HL-60 (cell line): ENCODE results near the gene RBM6.

Source experiments
- DNase-seq, 2 experiments: peaks; one replicate each; pipeline ENCODE4 v3.0.0-alpha.2; 2010 to 2020; ENCODE audit warnings: low read depth in 1 of 2, low spot score in 1 of 2
- H3K27ac ChIP-seq: fragments of 250-450 bp; sonication (Bioruptor Pico); replicated peaks from 2 replicates; pipeline ENCODE4 v1.5.1; 2020; ENCODE audit warnings: mild to moderate bottlenecking, moderate library complexity
- H3K27me3 ChIP-seq: fragments of 250-450 bp; sonication (Bioruptor Pico); 2 replicates; pipeline ENCODE4 v1.5.1; 2021; ENCODE audit warnings: mild to moderate bottlenecking, moderate library complexity; ENCODE audit not compliant: insufficient read depth, poor library complexity, severe bottlenecking
- H3K4me3 ChIP-seq: replicated peaks from 2 replicates; pipeline ENCODE4 v1.5.1; 2011; ENCODE audit warnings: mild to moderate bottlenecking, control low read depth, low read length; ENCODE audit not compliant: insufficient read depth
- GABPA ChIP-seq: IDR thresholded peaks from 2 replicates; pipeline ENCODE4 v1.6.1; 2012; ENCODE audit warnings: low read depth
- POLR2AphosphoS5 ChIP-seq: IDR thresholded peaks from 2 replicates; pipeline ENCODE4 v1.6.1; 2012; ENCODE audit warnings: low read depth
- SPI1 ChIP-seq: IDR thresholded peaks from 2 replicates; pipeline ENCODE4 v1.6.1; 2012; ENCODE audit warnings: low read depth, mild to moderate bottlenecking, borderline replicate concordance
- TF ChIP-seq, protein P1 (sequence below): IDR thresholded peaks from one replicate; pipeline ENCODE4 v1.5.1; 2011; ENCODE audit warnings: low read length, control low read depth, inconsistent platforms; ENCODE audit not compliant: insufficient read depth
- TF ChIP-seq, protein P2 (sequence below): IDR thresholded peaks from 2 replicates; pipeline ENCODE4 v1.6.1; 2012; ENCODE audit warnings: low read depth; ENCODE audit not compliant: insufficient replicate concordance

RBM6 gene

DNA sequence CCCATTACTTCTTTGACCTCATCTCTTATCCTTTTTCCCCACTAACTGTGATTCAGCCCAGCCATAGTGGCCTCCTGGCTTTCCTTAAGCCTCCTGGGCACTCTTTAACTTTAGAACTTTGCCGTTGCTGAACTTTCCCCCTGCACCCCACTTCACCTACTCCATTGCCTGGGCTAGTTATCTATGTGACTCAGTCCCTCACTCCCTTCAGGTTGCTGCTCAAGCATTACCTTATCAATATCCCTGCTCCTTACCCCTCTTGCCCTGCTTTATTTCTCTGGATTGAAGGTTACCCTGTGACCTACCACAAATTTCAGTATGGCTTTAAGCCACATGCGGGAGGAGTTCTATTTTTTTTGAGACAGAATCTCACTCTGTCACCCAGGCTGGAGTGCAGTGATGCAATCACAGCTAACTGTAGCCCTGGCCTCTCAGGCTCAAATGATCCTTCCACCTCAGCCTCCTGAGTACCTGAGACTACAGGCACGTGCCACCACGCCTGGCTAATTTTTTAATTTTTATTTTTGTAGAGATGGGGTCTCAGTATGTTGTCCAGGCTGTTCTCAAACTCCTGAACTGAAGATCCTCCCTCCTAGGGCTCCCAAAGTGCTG, 13.7 kb upstream of the RBM6 start:
- no peak for DNase-seq
- Histone ChIP-seq H3K27me3 (no peaks in the 10 kb centered on the region), H3K4me3 (no peak overlapping the region), H3K27ac (no peak overlapping the region)
- no peak for TF ChIP-seq SPI1
- TF ChIP-seq, protein P1, sequence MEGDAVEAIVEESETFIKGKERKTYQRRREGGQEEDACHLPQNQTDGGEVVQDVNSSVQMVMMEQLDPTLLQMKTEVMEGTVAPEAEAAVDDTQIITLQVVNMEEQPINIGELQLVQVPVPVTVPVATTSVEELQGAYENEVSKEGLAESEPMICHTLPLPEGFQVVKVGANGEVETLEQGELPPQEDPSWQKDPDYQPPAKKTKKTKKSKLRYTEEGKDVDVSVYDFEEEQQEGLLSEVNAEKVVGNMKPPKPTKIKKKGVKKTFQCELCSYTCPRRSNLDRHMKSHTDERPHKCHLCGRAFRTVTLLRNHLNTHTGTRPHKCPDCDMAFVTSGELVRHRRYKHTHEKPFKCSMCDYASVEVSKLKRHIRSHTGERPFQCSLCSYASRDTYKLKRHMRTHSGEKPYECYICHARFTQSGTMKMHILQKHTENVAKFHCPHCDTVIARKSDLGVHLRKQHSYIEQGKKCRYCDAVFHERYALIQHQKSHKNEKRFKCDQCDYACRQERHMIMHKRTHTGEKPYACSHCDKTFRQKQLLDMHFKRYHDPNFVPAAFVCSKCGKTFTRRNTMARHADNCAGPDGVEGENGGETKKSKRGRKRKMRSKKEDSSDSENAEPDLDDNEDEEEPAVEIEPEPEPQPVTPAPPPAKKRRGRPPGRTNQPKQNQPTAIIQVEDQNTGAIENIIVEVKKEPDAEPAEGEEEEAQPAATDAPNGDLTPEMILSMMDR, result no peak
- no peak for TF ChIP-seq POLR2AphosphoS5
- TF ChIP-seq, protein P2, sequence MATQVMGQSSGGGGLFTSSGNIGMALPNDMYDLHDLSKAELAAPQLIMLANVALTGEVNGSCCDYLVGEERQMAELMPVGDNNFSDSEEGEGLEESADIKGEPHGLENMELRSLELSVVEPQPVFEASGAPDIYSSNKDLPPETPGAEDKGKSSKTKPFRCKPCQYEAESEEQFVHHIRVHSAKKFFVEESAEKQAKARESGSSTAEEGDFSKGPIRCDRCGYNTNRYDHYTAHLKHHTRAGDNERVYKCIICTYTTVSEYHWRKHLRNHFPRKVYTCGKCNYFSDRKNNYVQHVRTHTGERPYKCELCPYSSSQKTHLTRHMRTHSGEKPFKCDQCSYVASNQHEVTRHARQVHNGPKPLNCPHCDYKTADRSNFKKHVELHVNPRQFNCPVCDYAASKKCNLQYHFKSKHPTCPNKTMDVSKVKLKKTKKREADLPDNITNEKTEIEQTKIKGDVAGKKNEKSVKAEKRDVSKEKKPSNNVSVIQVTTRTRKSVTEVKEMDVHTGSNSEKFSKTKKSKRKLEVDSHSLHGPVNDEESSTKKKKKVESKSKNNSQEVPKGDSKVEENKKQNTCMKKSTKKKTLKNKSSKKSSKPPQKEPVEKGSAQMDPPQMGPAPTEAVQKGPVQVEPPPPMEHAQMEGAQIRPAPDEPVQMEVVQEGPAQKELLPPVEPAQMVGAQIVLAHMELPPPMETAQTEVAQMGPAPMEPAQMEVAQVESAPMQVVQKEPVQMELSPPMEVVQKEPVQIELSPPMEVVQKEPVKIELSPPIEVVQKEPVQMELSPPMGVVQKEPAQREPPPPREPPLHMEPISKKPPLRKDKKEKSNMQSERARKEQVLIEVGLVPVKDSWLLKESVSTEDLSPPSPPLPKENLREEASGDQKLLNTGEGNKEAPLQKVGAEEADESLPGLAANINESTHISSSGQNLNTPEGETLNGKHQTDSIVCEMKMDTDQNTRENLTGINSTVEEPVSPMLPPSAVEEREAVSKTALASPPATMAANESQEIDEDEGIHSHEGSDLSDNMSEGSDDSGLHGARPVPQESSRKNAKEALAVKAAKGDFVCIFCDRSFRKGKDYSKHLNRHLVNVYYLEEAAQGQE, result no peak
- TF ChIP-seq GABPA, result no peak

DNA sequence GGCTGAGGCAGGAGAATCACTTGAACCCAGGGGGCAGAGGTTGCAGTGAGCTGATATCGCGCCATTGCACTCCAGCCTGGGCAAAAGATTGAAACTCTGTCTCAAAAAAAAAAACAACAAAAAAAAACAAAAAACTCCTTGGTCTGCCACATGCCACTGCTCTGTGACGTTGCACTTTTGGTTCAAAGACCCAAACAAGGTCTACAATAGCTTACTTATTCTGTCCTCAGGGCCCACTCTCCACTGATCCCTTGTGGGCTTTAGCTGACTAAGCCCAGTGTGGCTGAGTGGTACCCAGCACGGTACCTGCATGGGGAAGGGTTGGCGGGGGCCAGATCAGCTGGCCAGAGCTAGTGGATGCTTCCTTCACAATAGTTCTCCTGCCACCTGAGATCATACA, 12.2 kb upstream of the RBM6 start:
- no peak overlapping the region for H3K4me3 ChIP-seq
- no peak overlapping the region for H3K27ac ChIP-seq
- no peaks in the 10 kb centered on the region for H3K27me3 ChIP-seq
- DNase-seq, result no peak
- TF ChIP-seq SPI1, result no peak
- TF ChIP-seq POLR2AphosphoS5, result no peak

DNA sequence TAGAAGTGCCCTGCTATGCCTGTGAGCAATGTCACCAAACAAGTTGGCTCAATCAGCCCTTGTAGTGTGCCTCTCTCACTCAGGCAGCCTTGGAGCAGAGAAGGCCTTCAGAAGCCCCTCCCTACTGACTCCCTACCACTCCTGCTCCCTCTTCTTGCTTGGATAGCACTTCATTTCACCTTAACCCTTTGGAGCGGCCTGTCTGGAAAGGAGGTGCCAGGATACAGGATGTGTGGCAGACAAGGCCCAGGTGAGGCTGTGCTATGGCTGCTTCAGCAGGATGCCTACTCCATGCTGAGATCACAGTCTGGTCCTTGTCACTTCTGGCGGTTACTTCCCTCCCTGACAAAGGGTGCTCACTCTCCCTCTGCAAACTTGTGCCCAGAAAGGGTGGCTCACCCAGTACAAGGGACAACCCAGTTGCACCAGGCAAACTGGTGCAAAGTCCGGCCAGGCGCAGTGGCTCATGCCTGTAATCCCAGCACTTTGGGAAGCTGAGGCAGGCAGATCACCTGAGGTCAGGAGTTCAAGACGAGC, 11.4 kb upstream of the RBM6 start:
- Histone ChIP-seq H3K27me3 (no peaks in the 10 kb centered on the region), H3K27ac (no peak overlapping the region), H3K4me3 (no peak overlapping the region)
- no peak for DNase-seq
- TF ChIP-seq POLR2AphosphoS5 (no peak), GABPA (no peak), SPI1 (no peak)
- TF ChIP-seq, protein P1, result no peak
- TF ChIP-seq, protein P2, result no peak

DNA sequence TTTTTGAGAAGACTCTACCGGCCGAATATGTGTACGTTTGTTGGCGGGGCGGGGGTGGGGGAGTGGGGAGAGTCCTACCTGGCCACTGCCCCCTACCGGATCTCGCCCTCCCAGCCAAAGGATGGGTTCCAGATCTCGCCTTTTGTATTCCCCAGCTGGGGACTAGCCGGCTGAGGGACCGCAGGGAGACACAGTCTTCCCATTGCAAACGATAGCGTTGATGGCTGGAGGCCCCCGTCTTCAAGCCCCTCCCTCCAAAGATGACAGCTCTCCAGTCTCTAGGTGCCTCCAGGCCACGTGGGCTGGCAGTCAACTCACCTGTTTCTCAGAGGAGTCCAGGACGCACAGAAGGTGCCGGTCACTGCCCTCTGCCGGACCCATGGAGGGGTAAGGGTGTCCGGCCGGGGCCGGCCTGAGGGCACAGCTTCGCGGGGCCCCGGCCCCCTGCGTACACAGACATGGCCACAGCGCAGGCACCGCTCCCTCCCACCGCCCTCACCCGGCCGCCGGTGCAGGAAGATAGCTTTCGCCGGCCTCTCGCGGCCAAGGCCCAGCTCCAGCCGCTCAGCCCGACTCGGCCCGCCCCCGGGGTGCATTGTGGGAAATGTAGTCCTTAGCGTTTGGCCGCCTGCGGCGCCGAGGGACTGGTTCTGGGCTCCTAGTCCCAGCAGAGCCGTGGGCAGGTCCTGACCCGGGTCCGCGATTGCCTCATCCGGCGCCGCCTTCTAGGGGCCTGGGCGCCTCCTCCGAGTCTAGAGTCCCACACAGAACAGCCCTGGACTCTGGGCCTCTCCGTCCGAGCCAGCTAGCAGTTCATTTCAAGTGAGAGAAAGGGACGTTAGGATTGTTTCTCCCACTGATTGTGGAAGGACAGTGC, 10.4 kb upstream of the RBM6 start, which contains the start of gene MON1A:
Gene MON1A (minus strand): TSS at position 521 of the 877 bp plus-strand sequence. CDS start 16,465 bp downstream, outside the sequence.
- no peak for TF ChIP-seq SPI1
- TF ChIP-seq GABPA, result no peak
- TF ChIP-seq, protein P1, result no peak
- TF ChIP-seq POLR2AphosphoS5, result 0 out of 2 replicates have a peak, but pooled peaks have one; percentile 20
- peak; percentile 66 to 87 for DNase-seq
- peak within 1 kb of the TSS; percentile 55 for H3K27ac ChIP-seq
- no peaks in the 10 kb centered on the region for H3K27me3 ChIP-seq
- H3K4me3 ChIP-seq, result peak within 1 kb of the TSS; percentile 76
